GM12873 (cell line): ENCODE results near the gene LDB3.

Source experiments
- TF ChIP-seq, protein P1 (sequence below): IDR thresholded peaks from 2 replicates; pipeline ENCODE4 v1.5.1; 2012; ENCODE audit warnings: low read depth, mild to moderate bottlenecking, moderate library complexity, low read length, control low read depth; ENCODE audit not compliant: insufficient read depth; ENCODE audit errors: missing control alignments

Gene LDB3

GRCh38 chr10:86662186-86663045 lies 5.9 kb upstream of the LDB3 start:
- TF ChIP-seq, protein P1, sequence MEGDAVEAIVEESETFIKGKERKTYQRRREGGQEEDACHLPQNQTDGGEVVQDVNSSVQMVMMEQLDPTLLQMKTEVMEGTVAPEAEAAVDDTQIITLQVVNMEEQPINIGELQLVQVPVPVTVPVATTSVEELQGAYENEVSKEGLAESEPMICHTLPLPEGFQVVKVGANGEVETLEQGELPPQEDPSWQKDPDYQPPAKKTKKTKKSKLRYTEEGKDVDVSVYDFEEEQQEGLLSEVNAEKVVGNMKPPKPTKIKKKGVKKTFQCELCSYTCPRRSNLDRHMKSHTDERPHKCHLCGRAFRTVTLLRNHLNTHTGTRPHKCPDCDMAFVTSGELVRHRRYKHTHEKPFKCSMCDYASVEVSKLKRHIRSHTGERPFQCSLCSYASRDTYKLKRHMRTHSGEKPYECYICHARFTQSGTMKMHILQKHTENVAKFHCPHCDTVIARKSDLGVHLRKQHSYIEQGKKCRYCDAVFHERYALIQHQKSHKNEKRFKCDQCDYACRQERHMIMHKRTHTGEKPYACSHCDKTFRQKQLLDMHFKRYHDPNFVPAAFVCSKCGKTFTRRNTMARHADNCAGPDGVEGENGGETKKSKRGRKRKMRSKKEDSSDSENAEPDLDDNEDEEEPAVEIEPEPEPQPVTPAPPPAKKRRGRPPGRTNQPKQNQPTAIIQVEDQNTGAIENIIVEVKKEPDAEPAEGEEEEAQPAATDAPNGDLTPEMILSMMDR, result no peak

- TF ChIP-seq, protein P1, result no peak
Measured at GRCh38 chr10:86663046-86663345, 5.3 kb upstream of the LDB3 start.

DNA sequence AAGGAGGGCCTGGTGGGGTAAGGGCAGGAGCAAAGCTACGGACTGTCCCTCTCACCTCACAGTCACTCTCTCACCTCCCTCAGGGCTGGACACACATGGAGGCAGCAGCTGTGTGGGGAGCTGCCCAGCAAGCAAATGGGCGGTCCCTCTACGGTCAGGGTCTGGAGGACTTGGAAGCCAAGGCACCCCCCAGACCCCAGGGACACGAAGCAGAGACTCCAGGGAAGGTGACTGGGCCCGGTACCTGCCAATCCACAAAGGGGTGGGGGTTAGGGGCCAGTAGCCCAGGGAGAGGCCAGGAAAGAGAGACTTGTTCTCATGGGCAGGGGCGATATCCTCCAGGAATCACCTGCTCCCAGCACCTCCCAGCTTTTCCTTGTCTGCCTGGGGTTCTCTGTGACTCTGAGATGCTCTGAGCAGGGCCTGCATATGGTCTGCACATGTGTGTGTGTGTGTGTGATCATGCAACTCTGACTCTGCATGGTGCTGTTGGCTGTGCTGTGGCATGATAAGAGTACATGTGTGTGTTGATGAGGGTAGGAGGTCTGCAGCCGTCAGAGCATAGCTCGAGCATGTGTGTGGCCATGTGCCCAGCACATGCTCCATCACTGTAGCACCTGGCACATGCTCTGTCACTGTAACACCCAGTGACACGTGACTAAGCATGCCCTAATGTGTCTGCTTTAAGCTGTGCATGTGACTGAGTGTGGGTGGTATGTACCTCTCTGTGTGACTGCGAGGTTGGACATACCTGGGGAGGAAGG lies 4.6 kb upstream of the LDB3 start:
- TF ChIP-seq, protein P1, result no peak

- TF ChIP-seq, protein P1, result no peak
Measured at GRCh38 chr10:86664341-86665217, 3.7 kb upstream of the LDB3 start.

- TF ChIP-seq, protein P1, result no peak
Measured at GRCh38 chr10:86665218-86665607, 3.1 kb upstream of the LDB3 start.

GRCh38 chr10:86665868-86666267 lies 2.4 kb upstream of the LDB3 start:
- TF ChIP-seq, protein P1, result no peak
